ENCODE data around the gene C12orf57. TPM values are rescaled to one million over a fixed set of nuclear protein-coding genes. Genes with fewer than 3 reads are reported as not detected.
"Not testable (repeated sequence)": the region's sequence is repeated elsewhere in the genome, so short reads cannot be mapped to it uniquely, and the experiment has no call there.

The C12orf57 gene, protein sequence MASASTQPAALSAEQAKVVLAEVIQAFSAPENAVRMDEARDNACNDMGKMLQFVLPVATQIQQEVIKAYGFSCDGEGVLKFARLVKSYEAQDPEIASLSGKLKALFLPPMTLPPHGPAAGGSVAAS
- 38.0 and 62.4 TPM in 2 replicates for total RNA-seq

DNA sequence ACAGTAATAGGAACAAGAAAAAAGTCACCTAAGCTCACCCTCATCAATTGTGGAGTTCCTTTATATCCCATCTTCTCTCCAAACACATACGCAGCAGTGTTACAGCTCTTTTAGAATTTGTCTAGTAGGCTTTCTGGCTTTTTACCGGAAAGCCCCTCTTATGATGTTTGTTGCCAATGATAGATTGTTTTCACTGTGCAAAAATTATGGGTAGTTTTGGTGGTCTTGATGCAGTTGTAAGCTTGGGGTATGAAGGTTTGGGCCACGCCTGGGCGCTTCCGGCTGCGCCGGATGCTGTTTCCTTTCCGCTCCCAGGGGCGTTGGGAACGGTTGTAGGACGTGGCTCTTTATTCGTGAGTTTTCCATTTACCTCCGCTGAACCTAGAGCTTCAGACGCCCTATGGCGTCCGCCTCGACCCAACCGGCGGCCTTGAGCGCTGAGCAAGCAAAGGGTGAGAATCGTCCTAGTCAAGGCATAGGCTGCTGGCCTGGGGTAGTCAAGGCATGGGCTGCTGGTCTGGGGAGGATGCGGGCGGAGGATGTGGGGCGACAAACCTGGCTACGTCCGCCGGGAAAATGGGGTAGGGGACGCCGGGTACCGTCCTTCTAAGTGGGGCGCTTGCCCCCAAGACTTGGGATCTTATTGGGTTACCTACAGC is at the start of gene C12orf57, which contains the start of gene RNU7-1:
C12orf57 (plus strand) TSS at position 301 of the 659 bp plus-strand sequence; CDS start at position 401, 100 bp downstream.
RNU7-1 (plus strand) TSS at position 95 of the 659 bp plus-strand sequence.
- peak; percentile 94 for DNase-seq (ENCODE audit: low read depth)

DNA sequence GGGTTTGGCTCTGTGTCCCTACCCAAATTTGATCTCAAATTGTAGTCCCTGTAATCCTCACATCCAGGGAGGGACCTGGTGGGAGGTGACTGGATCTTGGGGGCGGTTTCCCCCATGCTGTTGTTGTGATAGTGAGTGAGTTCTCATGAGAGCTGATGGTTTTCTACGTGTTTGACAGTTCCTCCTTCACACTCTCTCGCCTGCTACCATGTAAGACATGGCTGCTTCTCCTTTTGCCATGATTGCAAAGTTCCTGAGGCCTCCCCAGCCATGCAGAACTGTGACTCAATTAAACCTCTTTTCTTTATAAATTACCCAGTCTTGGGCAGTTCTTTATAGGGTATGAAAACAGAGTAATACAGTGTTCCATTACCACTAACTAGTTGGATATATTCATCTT is 49.5 kb upstream of the C12orf57 start:
- no peak for DNase-seq (ENCODE audit: low read depth)

DNA sequence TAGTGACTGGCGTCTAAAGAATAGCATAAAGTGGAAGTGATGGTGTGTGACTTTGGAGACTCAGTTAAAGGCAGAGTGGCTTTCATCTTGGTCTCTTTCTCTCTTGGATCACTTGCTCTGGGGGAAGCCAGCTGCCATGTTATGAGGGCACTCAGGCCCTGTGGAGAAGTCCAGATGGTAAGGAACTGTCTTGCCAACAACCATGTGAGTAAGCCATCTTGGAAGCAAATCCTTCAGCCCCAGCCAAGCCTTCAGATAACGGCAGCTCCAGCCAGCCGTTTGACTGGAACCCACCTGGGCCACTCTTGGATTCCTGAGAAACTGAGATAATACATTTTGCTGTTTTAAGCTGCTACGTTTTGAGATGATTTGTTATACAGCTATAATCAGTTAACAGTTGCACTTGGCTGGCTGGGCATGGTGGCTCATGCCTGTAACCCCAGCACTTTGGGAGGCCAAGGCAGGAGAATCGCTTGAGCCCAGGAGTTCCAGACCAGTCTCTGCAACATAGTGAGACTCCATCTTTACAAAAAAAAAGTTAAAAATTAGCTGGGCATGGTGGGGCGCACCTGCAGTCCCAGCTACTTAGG is 46.9 kb upstream of the C12orf57 start:
- no peak for DNase-seq (ENCODE audit: low read depth)

DNA sequence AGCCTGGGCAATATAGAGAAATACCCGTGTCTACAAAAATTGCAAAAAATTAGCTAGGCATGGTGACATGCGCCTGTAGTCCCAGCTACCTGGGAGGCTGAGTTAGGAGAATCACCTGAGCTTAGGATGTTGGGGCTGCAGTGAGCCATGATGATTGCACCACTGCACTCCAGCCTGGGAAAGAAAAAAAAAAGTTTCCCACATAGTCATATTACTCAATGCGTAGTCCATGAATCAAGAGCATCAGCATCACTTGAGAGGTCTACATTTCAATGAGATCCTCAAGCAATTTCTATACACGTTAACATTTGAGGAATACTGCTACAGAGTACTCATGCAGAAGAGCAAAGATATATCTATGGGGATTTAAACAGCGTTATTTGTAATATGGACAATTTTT is 44.4 kb upstream of the C12orf57 start:
- no peak for DNase-seq (ENCODE audit: low read depth)

DNA sequence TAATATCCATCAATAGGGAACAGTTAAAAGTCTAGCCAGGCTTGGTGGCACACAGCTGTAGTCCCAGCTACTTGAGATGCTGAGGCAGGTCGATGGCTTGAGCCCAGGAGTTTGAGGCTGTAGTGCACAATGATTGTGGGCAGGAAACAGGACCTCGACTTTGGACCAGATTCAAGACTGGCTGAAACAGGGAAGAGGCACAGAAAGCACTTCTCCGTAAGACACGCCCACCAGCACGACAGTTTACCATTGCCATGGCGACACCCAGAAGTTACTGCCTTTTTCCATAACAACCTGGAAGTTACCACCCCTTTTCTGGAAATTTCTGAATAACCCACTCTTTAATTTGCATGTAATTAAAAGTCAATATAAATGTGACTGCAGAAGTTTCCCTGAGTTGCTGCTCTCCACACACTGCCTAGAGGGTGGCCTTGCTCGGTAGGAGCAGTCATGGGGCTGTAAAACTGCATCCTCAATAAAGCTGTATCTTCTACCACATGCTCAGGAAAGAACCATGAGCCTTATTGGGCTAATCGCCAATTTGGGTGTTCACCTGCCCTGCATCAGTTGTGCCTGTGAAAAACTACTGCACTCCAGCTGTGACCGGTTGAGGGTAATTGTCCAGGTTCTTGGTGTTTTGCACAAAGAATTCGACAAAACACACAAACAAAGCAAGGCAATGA is 43.8 kb upstream of the C12orf57 start:
- DNase-seq (ENCODE audit: low read depth): peak; percentile 50

DNA sequence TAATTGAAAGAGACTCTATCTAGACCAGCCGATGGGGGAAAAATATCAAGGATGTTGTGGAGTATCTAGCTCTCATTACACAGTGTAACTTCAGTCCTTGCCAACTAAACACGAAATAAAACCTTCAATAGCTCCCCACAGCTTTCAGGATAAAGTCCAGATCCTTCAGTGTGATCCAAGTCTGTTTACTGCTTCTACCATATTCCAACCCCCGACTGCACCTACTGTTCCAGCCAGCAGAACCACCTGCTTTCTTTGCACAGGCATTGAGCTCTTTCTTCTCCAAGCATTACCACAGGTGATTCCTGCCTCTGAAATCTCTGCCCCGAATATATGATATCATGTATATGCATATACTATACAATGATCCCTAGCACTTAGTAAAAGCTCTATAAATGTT is 41.4 kb upstream of the C12orf57 start:
- DNase-seq (ENCODE audit: low read depth): no peak

DNA sequence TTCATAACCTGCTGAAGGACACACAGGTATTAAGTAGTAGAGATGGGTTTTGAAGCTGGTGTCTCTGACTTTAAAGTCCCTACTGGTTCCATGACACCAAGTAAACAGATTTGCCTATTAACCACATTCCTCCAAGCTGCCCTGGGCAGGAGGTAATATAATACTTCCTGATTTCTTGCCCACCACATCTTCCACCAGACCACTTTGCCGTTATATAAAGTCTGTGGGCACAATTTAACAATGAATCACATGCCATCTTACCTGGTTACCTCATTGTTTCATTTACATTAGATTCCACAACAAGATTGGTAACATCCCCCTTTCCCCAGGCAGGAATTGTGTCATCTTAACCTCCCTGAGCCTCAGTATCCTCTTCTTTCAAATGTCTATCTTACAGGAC is 40.1 kb upstream of the C12orf57 start:
- no peak for DNase-seq (ENCODE audit: low read depth)

DNA sequence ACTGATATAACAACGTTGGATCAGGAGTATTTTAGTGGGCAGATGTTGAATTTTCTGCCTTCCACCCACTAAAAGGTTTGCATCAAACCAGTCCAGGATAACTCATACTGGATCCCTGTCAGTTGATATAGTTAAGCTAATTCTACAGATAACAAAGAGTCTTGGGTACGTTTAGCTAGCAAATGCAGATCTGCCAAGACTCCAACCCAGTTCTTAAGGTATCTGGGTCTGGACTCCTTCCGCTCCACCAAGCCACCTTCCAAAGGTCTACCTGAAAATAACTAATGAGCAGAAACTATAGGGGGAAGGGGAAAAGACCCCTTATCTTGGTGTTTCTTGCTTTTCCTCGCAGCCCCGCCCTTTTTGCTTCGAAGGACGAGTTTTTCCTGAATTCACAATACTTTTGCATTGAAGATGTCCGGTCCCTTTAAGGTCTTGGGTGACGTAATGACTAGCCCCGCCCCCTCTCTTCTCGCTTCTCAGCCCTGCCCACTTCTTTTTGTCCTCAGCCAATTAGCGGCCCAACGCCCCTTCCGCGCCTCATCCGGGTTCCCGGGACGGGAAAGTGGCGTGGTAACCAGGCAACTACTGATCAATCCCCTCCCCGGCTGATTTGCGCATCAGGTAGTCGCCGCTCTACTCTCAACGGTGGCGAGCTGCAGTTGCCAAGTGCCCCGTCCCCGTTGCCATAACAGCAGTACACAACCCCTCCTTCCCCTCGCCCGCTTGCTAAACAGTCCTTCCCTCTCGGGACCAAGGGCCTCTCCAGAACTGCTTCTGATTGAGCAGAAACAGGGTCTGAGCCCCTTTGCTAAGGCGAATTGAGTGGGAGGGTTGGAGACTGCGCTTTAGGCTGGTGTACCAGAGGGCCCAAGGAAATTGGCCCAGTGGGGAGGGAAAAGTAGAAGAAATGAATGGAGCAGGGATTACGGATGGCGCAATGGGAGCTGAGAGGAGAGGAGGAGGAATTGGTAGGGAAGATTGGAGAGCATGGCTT is 39.2 kb upstream of the C12orf57 start, which contains the start of gene LRRC23:
LRRC23 (plus strand) TSS at position 543 of the 997 bp plus-strand sequence. CDS start 812 bp downstream, outside the sequence.
- peak; percentile 94 for DNase-seq (ENCODE audit: low read depth)

DNA sequence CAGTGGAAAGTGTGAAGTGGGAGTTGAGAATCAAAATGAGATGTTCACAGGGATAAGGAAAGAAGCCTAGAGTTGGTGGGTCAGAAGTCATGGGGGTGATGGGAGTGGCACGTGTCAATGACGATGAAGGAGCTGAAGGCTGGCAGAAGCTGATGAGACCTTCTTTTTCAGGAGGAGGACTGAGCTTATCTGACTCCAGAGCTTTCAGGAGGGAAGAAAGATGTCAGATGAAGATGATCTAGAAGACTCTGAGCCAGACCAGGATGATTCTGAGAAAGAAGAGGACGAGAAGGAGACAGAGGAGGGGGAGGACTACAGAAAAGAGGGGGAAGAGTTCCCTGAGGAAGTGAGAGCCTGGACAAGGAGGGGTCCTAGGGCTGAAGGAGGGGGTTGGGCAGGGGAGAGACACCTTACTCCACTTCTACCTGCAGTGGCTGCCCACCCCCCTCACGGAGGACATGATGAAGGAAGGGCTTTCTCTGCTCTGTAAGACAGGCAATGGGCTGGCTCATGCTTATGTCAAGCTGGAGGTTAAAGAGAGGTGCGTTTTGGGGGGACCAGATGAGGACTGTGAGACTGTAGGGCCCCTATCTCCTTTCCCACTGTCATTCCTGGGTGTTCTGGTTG is 38.3 kb upstream of the C12orf57 start:
- no peak for DNase-seq (ENCODE audit: low read depth)

DNA sequence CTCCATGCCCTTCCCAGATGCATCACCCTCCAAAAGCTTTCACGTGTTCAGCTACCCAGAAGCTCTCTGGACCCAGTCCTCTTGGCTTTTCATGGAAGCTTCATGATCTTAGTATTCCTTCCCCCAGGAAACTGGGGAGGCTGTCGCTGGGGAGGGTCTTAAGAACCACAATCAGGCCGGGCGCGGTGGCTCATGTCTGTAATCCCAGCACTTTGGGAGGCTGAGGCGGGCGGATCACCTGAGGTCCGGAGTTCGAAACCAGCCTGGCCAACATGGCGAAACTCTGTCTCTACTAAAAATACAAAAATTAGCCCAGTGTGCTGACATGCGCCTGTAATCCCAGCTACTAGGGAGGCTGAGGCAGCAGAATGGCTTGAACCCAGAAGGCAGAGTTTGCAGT is 35.7 kb upstream of the C12orf57 start:
- DNase-seq (ENCODE audit: low read depth): not testable (repeated sequence)

DNA sequence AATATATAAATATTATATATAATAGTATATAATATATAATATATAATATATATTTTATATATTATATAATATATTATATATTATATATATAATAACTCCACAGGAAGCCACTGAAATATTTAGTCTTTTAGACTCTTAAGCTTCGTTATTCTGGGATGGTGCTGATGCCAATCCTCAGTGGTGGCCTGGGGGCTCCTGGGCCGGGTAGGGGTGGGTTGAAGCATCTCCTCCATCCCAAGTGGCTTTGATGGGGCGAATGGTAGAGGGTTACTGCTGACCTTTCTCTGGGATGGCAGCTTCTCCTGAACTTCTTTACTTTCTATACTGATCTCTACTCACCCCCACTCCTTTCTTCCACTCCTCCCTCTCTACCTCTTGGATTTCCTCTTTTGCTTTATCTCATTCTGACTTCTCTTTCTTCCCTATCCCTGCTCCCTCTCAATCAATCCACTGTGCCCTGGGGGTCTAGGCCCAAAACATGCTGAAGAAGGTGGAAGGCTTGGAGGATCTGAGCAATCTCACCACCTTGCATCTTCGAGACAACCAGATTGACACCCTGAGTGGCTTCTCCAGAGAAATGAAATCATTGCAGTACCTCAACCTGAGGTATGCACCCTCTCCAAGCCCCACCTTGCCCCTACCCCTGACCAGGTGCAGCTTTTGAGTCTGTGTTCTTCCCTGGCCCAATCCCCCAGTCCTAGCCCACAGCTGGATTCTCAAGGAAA is 34.2 kb upstream of the C12orf57 start:
- no peak for DNase-seq (ENCODE audit: low read depth)

DNA sequence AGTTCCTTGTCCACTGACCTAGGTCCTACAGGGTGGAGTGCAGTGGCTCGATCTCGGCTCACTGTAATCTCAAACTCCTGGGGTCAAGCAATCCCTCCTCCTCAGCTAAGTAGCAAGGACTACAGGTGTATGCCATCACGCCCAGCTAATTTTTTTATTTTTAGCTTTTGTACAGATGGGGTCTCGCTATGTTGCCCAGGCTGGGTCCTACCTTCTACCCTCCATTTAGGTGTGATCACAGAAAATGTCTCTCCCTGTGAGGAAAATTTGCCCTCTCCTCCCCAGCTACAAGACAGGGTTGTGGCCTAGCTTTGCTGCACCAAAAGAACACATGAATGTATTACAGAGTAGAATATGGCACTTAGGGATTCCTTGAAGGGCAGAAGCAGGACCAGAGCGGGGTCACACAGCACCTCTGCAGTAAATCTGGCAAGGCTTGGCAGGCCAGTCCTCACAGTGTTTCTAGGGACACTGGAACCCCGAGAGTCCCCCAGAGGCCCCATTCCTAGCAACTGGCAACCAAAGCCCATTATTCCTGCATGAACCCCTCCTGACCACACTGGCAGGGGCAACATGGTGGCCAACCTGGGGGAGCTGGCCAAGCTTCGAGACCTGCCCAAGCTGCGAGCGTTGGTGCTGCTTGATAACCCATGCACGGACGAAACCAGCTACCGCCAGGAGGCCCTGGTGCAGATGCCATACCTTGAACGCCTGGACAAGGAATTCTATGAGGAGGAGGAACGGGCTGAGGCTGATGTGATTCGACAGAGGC is 31.5 kb upstream of the C12orf57 start:
- no peak for DNase-seq (ENCODE audit: low read depth)

DNA sequence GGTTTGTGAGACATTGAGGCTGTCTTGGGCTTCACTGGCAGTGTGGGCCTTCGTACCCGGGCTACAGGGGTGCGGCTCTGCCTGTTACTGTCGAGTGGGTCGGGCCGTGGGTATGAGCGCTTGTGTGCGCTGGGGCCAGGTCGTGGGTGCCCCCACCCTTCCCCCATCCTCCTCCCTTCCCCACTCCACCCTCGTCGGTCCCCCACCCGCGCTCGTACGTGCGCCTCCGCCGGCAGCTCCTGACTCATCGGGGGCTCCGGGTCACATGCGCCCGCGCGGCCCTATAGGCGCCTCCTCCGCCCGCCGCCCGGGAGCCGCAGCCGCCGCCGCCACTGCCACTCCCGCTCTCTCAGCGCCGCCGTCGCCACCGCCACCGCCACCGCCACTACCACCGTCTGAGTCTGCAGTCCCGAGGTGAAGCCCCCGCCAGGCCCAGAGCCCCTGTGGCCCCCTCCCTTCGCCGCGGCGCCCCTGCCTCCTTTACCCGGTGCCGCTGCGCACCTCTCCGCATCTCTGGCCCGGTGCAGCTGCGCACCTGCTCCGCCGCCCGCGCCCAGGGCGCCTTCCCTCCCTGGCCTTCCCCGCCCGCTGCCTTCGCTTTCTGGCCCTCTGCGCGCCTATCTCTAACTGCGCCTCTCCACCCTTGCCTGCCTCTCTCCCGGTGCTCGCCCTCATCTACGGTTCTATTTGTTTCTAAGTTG is 29.4 kb upstream of the C12orf57 start, which contains the start of gene ENO2:
ENO2 (plus strand) TSS at position 335 of the 701 bp plus-strand sequence. CDS start 1,253 bp downstream, outside the sequence.
- DNase-seq (ENCODE audit: low read depth): no peak

DNA sequence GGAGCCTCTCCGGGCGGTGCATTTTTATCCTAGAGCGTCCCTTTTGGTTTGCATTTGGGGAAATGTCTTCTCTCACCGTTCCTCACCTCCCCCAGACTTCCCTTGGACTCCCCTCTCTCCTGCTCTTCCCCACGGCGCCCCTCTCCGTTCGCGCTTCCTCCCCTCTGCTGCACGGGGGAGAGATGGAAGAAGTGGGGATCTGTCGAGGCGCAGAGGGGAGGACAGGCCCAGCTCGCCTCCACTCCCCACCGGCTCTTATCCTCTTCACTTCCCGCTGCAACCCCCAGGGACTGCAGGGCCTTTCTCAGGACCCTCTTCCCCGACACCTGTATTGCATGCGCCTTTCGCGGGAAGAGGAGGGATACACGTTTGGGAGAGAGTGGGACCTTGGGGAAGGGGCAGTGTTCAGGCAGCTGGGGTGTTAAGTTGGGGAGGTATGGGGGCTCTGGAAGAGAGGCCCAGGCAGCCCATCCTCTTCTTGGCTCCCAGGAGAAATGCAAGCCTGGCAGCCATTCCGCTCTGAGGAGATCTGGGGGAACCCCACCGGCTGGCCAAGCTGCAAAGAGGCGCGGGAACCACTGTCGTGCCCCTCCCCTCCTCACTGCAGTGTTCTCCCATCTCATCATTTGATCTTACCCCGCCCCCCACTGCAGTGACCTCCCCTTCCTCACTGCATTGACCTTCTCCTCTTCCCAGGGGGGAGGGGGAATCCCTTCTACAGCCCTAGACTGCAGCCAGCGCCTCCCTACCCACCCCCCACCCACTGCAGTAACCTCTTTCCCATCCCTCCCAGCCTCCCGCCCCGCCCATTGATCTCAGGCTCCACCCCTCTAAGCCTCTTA is 28.7 kb upstream of the C12orf57 start:
- DNase-seq (ENCODE audit: low read depth): no peak

DNA sequence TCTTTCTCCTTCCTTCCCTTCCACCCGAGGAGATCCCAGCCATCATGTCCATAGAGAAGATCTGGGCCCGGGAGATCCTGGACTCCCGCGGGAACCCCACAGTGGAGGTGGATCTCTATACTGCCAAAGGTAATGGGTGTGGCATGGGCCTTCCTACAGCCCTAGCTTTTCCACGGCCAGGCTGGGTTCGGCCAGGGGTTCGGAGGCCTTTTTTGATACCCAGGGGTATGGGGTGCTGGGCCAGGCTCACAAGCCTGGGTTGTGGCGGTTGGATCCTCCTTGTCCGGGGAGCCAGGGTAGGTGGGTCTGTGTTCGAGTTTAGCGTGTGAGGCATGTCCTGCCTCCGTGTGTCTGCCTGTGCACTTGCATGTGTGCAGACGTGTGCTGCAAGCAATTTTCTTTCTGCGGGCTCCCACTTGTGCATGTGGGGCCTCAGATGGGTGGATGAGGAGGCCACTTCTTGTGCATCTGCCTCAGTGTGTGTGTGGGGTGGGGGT is 28.0 kb upstream of the C12orf57 start:
- DNase-seq (ENCODE audit: low read depth): no peak

DNA sequence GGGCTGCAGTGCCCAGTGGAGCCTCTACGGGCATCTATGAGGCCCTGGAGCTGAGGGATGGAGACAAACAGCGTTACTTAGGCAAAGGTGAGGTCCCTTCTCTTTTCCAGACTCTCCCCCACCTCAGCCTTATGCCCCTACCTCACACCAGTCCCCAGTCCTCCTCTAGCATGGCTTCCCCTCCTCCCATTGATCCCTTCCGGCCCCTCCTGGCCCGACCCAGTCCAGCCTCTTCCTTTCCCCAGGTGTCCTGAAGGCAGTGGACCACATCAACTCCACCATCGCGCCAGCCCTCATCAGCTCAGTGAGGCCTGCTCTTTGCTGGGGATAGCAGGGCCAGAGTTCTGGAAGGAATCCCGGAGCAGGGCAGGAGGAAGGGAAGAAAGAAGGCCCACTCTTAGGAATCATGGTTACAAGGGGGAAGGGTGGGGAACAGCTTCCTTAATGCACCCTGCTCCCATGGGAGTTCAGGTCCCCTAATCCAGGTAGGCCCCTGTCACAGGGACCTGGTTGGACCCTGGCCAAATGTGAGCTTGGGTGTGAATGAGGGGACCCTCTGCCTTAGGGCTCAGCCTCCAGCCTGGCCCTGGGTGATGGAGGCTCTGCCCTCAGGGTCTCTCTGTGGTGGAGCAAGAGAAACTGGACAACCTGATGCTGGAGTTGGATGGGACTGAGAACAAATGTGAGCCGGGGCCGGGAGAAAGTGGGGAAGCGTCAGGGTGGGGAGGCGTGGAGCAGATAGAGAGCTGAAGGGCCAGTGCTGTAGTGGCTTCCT is 27.2 kb upstream of the C12orf57 start:
- DNase-seq (ENCODE audit: low read depth): no peak
